Measurements from ENCODE around the gene TXNDC17. TPM values are rescaled to one million over a fixed set of nuclear protein-coding genes. Genes with fewer than 3 reads are reported as not detected.

The TXNDC17 gene
- total and polyA plus RNA-seq, 2 of the 13 experiments (the other 11 are each of a cell fraction or from before 2014, with no cell fraction given): 188 to 266 TPM

GRCh38 chr17:6681671-6682070 lies 40.8 kb downstream of the TXNDC17 start (continued):
- TF ChIP-seq ZBTB33 (CRISPR knock-in tag; IDR thresholded peaks at IDR 0.05) (no peak), ZSCAN9 (CRISPR knock-in tag; IDR thresholded peaks at IDR 0.05; ENCODE audit: borderline replicate concordance) (no peak), ZBTB8A (CRISPR knock-in tag; IDR thresholded peaks at IDR 0.05; ENCODE audit: borderline replicate concordance, low read depth) (no peak), RELA (CRISPR knock-in tag; IDR thresholded peaks at IDR 0.05) (no peak), TRIM22 (IDR thresholded peaks at IDR 0.05) (no peak), GZF1 (CRISPR knock-in tag; IDR thresholded peaks at IDR 0.05) (no peak), HNF1A (IDR thresholded peaks at IDR 0.05; ENCODE audit: low read depth) (no peak), HNF1A (CRISPR knock-in tag; IDR thresholded peaks at IDR 0.05; ENCODE audit: borderline replicate concordance) (no peak), SMYD3 (CRISPR knock-in tag; IDR thresholded peaks at IDR 0.05) (no peak), ZFP1 (CRISPR knock-in tag; IDR thresholded peaks at IDR 0.05) (no peak), ZNF446 (CRISPR knock-in tag; IDR thresholded peaks at IDR 0.05) (no peak), KDM1A (CRISPR knock-in tag; IDR thresholded peaks at IDR 0.05) (0 out of 2 replicates have a peak, but pooled peaks have one; percentile 12), NCOA5 (CRISPR knock-in tag; IDR thresholded peaks at IDR 0.05) (no peak), ETV5 (CRISPR knock-in tag; IDR thresholded peaks at IDR 0.05; ENCODE audit: borderline replicate concordance) (no peak), ZNF530 (CRISPR knock-in tag; IDR thresholded peaks at IDR 0.05; ENCODE audit: low read depth) (no peak), PLSCR1 (CRISPR knock-in tag; IDR thresholded peaks at IDR 0.05; ENCODE audit: borderline replicate concordance) (no peak), ZNF281 (CRISPR knock-in tag; IDR thresholded peaks at IDR 0.05; ENCODE audit: borderline replicate concordance) (peak; percentile 22; the same call in 1 of the 2 replicates)
- TF ChIP-seq, protein P1, sequence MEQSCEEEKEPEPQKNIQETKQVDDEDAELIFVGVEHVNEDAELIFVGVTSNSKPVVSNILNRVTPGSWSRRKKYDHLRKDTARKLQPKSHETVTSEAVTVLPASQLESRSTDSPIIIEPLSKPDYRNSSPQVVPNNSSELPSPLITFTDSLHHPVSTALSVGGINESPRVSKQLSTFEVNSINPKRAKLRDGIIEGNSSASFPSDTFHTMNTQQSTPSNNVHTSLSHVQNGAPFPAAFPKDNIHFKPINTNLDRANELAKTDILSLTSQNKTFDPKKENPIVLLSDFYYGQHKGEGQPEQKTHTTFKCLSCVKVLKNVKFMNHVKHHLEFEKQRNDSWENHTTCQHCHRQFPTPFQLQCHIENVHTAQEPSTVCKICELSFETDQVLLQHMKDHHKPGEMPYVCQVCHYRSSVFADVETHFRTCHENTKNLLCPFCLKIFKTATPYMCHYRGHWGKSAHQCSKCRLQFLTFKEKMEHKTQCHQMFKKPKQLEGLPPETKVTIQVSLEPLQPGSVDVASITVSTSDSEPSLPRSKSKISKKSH (CRISPR knock-in tag; IDR thresholded peaks at IDR 0.05; ENCODE audit: borderline replicate concordance): no peak

Data from HepG2 (cell line).